H9 (cell line): ENCODE results near the gene MARK2. TPM values are rescaled to one million over a fixed set of nuclear protein-coding genes. Genes with fewer than 3 reads are reported as not detected.

Source experiments
- DNase-seq: peaks from one replicate; pipeline ENCODE4 v3.0.0-alpha.2; 2017
- H2AFZ ChIP-seq: one replicate; pipeline ENCODE4 v1.6.1; 2013; ENCODE audit warnings: mild to moderate bottlenecking, low read length, control low read depth, moderate library complexity
- H2AK5ac ChIP-seq: 2 replicates; pipeline ENCODE4 v1.6.1; 2013; ENCODE audit warnings: low read length, control low read depth, mixed read lengths; ENCODE audit not compliant: insufficient read length
- H2BK120ac ChIP-seq: one replicate; pipeline ENCODE4 v1.6.1; 2013; ENCODE audit warnings: low read depth, mild to moderate bottlenecking, low read length, control low read depth, inconsistent platforms; ENCODE audit not compliant: poor library complexity, severe bottlenecking
- H2BK12ac ChIP-seq: 2 replicates; pipeline ENCODE4 v1.6.1; 2013; ENCODE audit warnings: low read length, control low read depth, mixed read lengths, low read depth; ENCODE audit not compliant: insufficient read length
- H2BK15ac ChIP-seq: 2 replicates; pipeline ENCODE4 v1.6.1; 2013; ENCODE audit warnings: low read depth, low read length, control low read depth
- H2BK20ac ChIP-seq: one replicate; pipeline ENCODE4 v1.6.1; 2013; ENCODE audit warnings: low read depth, mild to moderate bottlenecking, low read length, control low read depth, inconsistent platforms; ENCODE audit not compliant: poor library complexity, severe bottlenecking
- H2BK5ac ChIP-seq: 2 replicates; pipeline ENCODE4 v1.6.1; 2013; ENCODE audit warnings: low read length, control low read depth, mixed read lengths; ENCODE audit not compliant: insufficient read length
- H3K14ac ChIP-seq: 2 replicates; pipeline ENCODE4 v1.6.1; 2013; ENCODE audit warnings: low read length, control low read depth; ENCODE audit not compliant: insufficient read depth
- H3K18ac ChIP-seq: 2 replicates; pipeline ENCODE4 v1.6.1; 2013; ENCODE audit warnings: low read depth, mild to moderate bottlenecking, mixed read lengths, low read length, control low read depth; ENCODE audit not compliant: insufficient read length
- H3K23ac ChIP-seq: 2 replicates; pipeline ENCODE4 v1.6.1; 2013; ENCODE audit warnings: low read length, control low read depth, mixed read lengths, low read depth; ENCODE audit not compliant: insufficient read length
- H3K23me2 ChIP-seq: 2 replicates; pipeline ENCODE4 v1.6.1; 2013; ENCODE audit warnings: low read depth, mild to moderate bottlenecking, mixed read lengths, low read length, control low read depth; ENCODE audit not compliant: insufficient read length, poor library complexity, severe bottlenecking
- H3K27ac ChIP-seq: 2 replicates; pipeline ENCODE4 v1.5.1; 2013; ENCODE audit warnings: low read length, control low read depth, mixed read lengths, low read depth; ENCODE audit not compliant: insufficient read length
- H3K27me3 ChIP-seq: 2 replicates; pipeline ENCODE4 v1.6.1; 2013; ENCODE audit warnings: low read length, control low read depth, inconsistent platforms; ENCODE audit not compliant: insufficient read depth
- H3K4ac ChIP-seq: 2 replicates; pipeline ENCODE4 v1.6.1; 2013; ENCODE audit warnings: low read depth, mild to moderate bottlenecking, control low read depth, inconsistent platforms, low read length, moderate library complexity
- H3K4me1 ChIP-seq: 2 replicates; pipeline ENCODE4 v1.6.1; 2013; ENCODE audit warnings: low read length, control low read depth, inconsistent platforms; ENCODE audit not compliant: insufficient read depth
- H3K4me2 ChIP-seq: 2 replicates; pipeline ENCODE4 v1.6.1; 2013; ENCODE audit warnings: low read length, control low read depth, mixed read lengths; ENCODE audit not compliant: insufficient read length, insufficient read depth
- H3K56ac ChIP-seq: 2 replicates; pipeline ENCODE4 v1.6.1; 2013; ENCODE audit warnings: low read depth, mild to moderate bottlenecking, mixed read lengths, low read length, control low read depth; ENCODE audit not compliant: insufficient read length
- H3K79me1 ChIP-seq: 2 replicates; pipeline ENCODE4 v1.6.1; 2013; ENCODE audit warnings: low read depth, mild to moderate bottlenecking, moderate library complexity, low read length, control low read depth, inconsistent platforms; ENCODE audit not compliant: insufficient read depth, poor library complexity, severe bottlenecking
- H3K79me2 ChIP-seq: 2 replicates; pipeline ENCODE4 v1.6.1; 2013; ENCODE audit warnings: low read length, control low read depth, inconsistent platforms; ENCODE audit not compliant: insufficient read depth
- H3K9ac ChIP-seq: 2 replicates; pipeline ENCODE4 v1.6.1; 2013; ENCODE audit warnings: low read length, control low read depth, mixed read lengths; ENCODE audit not compliant: insufficient read length; ENCODE audit errors: extremely low read depth
- H3K9me3 ChIP-seq: one replicate; pipeline ENCODE4 v1.6.1; 2013; ENCODE audit warnings: low read depth, low read length, inconsistent platforms; ENCODE audit not compliant: control insufficient read depth
- H3T11ph ChIP-seq: one replicate; pipeline ENCODE4 v1.6.1; 2013; ENCODE audit warnings: mild to moderate bottlenecking, low read length, control low read depth, inconsistent platforms
- H4K20me1 ChIP-seq: one replicate; pipeline ENCODE4 v1.6.1; 2013; ENCODE audit not compliant: control insufficient read depth, insufficient read length, insufficient read depth
- H4K5ac ChIP-seq: 2 replicates; pipeline ENCODE4 v1.6.1; 2013; ENCODE audit warnings: low read depth, mild to moderate bottlenecking, mixed read lengths, low read length, control low read depth; ENCODE audit not compliant: insufficient read length
- H4K8ac ChIP-seq: replicated peaks from 2 replicates; pipeline ENCODE4 v1.6.1; 2013; ENCODE audit warnings: low read length, control low read depth, mixed read lengths, low read depth; ENCODE audit not compliant: insufficient read length
- H4K91ac ChIP-seq: 2 replicates; pipeline ENCODE4 v1.6.1; 2013; ENCODE audit warnings: low read depth, mild to moderate bottlenecking, moderate library complexity, mixed read lengths, low read length, control low read depth; ENCODE audit not compliant: insufficient read length
- H3K27ac Mint-ChIP-seq, 3 experiments: 2 replicates in 2 of 3; 3 replicates in 1 of 3; pipeline ENCODE4 v1.8.0; 2020 to 2021; ENCODE audit warnings: mixed read lengths in 3 of 3, mild to moderate bottlenecking in 1 of 3, moderate library complexity in 1 of 3
- H3K27me3 Mint-ChIP-seq: 2 replicates; pipeline ENCODE4 v1.8.0; 2021; ENCODE audit warnings: low read depth, mild to moderate bottlenecking, moderate library complexity, mixed read lengths
- H3K36me3 Mint-ChIP-seq, 3 experiments: 2 replicates in 2 of 3; 3 replicates in 1 of 3; pipeline ENCODE4 v1.8.0; 2020 to 2021; ENCODE audit warnings: low read depth in 3 of 3, mixed read lengths in 3 of 3; ENCODE audit not compliant: insufficient read depth in 1 of 3
- H3K4me1 Mint-ChIP-seq, 2 experiments: 2 replicates each; pipeline ENCODE4 v1.8.0; 2020; ENCODE audit warnings: mixed read lengths in 2 of 2
- H3K4me3 Mint-ChIP-seq, 2 experiments: 2 replicates in 1 of 2; 3 replicates in 1 of 2; pipeline ENCODE4 v1.8.0; 2020 to 2021; ENCODE audit warnings: mild to moderate bottlenecking in 2 of 2, mixed read lengths in 2 of 2, moderate library complexity in 1 of 2
- H3K9me3 Mint-ChIP-seq, 2 experiments: 2 replicates in 1 of 2; 3 replicates in 1 of 2; pipeline ENCODE4 v1.8.0; 2020; ENCODE audit warnings: mild to moderate bottlenecking in 2 of 2, mixed read lengths in 2 of 2, moderate library complexity in 1 of 2
- WGBS: extraction: QIAGEN DNeasy Blood & Tissue Kit; methylation state at CpG from one replicate; pipeline ENCODE4 v1.1.7; 2013; ENCODE audit warnings: missing lambda C conversion rate, low lambda C conversion rate, mixed read lengths; ENCODE audit not compliant: insufficient read length; ENCODE audit errors: extremely low coverage; 5-methylcytosine and 5-hydroxymethylcytosine counted together
- total RNA-seq: library from RNA; stranded (reverse); gene quantifications from 2 replicates; pipeline ENCODE4 v1.2.1, GENCODE V29; 2021
- TF ChIP-seq, protein P1 (sequence below): fragments of 200-600 bp; sonication (generic); conservative IDR thresholded peaks from 3 replicates; pipeline ENCODE4 v1.8.0; 2021; ENCODE audit warnings: antibody characterized with exemption, mild to moderate bottlenecking

Gene MARK2
- total RNA-seq, 1 experiment from 2014 or later = 45.7 TPM

DNA sequence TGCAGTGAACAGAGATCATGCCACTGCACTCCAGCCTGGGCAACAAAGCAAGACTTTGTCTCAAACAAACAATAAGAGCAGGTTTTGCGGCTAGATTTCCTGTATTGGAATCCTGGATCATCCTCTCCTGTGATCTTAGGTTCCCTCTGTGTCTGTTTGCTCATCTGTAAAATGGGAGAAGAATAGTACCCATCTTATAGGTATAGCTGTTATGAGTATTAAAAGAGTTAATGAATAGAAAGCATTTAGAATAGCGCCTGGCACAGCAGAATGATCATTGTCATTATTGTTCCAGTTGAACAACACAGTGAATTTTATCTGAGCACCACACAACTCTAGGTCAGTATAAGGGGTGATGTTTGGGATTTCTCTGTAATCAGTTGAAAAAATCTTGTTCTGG is 10.8 kb downstream of the MARK2 start:
- peaks cover 36 to 47% of the 10 kb centered on the region in 2 experiments for H3K4me1 Mint-ChIP-seq
- Histone ChIP-seq H3K4ac (no peak overlapping the region), H2BK12ac (no peak overlapping the region), H3K4me2 (no peak overlapping the region), H3K23me2 (no peaks in the 10 kb centered on the region), H4K20me1 (peaks cover 4% of the 10 kb centered on the region), H4K8ac (no peak overlapping the region), H2BK20ac (no peak overlapping the region), H3K9ac (no peak overlapping the region), H2BK120ac (no peak overlapping the region), H3K27me3 (no peaks in the 10 kb centered on the region), H2BK5ac (no peak overlapping the region), H3T11ph (no peak overlapping the region), H3K79me2 (peaks cover 23% of the 10 kb centered on the region; the same call in 1 of the 2 replicates), H2BK15ac (no peak overlapping the region), H3K56ac (no peak overlapping the region), H4K5ac (no peak overlapping the region), H4K91ac (no peak overlapping the region), H3K4me1 (peaks cover 13% of the 10 kb centered on the region), H3K14ac (no peak overlapping the region), H3K9me3 (no peaks in the 10 kb centered on the region), H2AFZ (no peak overlapping the region), H3K23ac (no peak overlapping the region), H3K27ac (no peak overlapping the region), H2AK5ac (no peak overlapping the region), H3K18ac (no peak overlapping the region), H3K79me1 (peaks cover 22% of the 10 kb centered on the region)
- no peaks in the 10 kb centered on the region for H3K9me3 Mint-ChIP-seq
- H3K27me3 Mint-ChIP-seq = no peaks in the 10 kb centered on the region; the same call in 1 of the 2 replicates
- no peak overlapping the region for H3K4me3 Mint-ChIP-seq
- DNase-seq = no peak
- no CpG with 5 or more reads among the region's 2 CpGs for WGBS
- no peak overlapping the region for H3K27ac Mint-ChIP-seq
- TF ChIP-seq, protein P1, sequence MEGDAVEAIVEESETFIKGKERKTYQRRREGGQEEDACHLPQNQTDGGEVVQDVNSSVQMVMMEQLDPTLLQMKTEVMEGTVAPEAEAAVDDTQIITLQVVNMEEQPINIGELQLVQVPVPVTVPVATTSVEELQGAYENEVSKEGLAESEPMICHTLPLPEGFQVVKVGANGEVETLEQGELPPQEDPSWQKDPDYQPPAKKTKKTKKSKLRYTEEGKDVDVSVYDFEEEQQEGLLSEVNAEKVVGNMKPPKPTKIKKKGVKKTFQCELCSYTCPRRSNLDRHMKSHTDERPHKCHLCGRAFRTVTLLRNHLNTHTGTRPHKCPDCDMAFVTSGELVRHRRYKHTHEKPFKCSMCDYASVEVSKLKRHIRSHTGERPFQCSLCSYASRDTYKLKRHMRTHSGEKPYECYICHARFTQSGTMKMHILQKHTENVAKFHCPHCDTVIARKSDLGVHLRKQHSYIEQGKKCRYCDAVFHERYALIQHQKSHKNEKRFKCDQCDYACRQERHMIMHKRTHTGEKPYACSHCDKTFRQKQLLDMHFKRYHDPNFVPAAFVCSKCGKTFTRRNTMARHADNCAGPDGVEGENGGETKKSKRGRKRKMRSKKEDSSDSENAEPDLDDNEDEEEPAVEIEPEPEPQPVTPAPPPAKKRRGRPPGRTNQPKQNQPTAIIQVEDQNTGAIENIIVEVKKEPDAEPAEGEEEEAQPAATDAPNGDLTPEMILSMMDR = no peak
- peaks cover 2 to 30% (median 17%) of the 10 kb centered on the region in 3 experiments; a peak in 6 of 7 replicates for H3K36me3 Mint-ChIP-seq
